HG02571 (cell line): Measurements from ENCODE around the gene TBCK.

Source experiments
- ATAC-seq: cut with Tn5 transposase; IDR thresholded peaks from one replicate; pipeline ENCODE4 v1.9.1; 2021; ENCODE audit warnings: mild to moderate bottlenecking, moderate library complexity; ENCODE audit not compliant: unreplicated experiment

Gene TBCK

DNA sequence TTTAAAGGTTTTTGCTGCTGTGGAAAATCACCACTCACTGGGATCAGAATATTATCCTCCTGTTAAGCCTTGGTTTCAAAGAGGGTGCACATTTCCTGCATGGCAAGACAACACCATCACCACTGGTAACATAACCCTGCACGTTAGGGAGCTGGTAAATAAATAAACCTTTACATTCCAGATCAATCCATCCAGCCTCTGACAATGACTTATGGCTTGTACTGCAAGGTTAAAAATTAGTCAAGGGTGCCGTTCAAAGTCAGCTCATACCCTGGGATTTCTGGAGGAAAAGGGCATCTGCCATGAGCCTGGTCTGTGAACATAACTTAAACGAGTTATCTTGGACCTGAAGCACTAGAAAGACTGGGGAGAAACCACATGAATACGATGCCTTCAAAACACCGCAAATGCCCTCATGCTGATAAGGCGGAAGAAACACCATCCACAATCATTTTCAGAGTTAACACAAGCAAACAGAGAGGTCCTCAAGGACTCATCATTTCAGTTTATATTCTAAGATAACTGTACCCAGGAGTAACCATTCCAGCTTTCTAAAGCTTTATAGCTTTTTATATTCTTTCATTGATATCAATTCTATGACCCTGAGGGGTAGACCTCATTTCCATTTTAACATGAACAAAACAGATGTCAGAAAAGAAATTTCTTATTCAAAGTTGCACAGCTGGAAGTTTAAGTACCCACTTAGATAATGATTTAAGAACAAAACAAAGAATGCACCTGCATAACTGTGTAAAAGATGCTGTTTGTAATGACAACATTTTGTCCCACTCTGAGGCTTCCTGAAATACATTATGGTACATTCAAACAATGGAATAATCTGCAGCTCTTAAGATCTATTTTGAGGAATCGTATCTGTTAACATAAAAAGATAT is 317.6 kb downstream of the TBCK start:
- ATAC-seq, result no peak

GRCh38 chr4:105996845-105997244 is 319.2 kb downstream of the TBCK start:
- ATAC-seq, result no peak

- ATAC-seq, result no peak
These were observed 321.0 kb downstream of the TBCK start for GRCh38 chr4:105994841-105995501.

DNA sequence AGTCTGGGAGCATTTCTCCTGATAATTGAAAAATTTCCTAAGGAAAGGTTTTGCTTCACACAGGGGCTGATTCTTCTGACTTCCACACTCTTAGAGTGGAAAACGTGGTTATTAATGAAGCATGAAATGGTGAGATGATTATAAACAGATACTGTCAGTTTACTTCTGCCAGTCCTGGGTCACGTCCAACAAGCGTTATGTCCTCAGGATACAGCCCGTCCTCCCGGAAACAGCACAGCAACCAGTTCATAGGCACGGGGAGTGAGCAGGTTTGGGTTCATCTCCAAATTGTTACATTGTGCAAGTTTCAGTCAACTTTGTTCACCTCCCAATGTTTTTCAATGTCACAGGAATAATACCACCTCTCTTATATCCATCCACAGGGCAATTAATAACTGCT is 321.9 kb downstream of the TBCK start:
- no peak for ATAC-seq

GRCh38 chr4:105992641-105993305 is 323.2 kb downstream of the TBCK start:
- ATAC-seq, result no peak

GRCh38 chr4:105991726-105992125 is 324.3 kb downstream of the TBCK start:
- ATAC-seq, result no peak
